HepG2 (cell line): Measurements from ENCODE around the gene ABHD15. TPM values are rescaled to one million over a fixed set of nuclear protein-coding genes. Genes with fewer than 3 reads are reported as not detected.
A peak's percentile ranks its signal among the peaks of the same experiment; 100 is the strongest.

Experiments
- ASH2L ChIP-seq: fragments of 300-600, 200-600 bp; sonication (generic); IDR thresholded peaks from 2 replicates; pipeline ENCODE4 v1.7.0; 2017; ENCODE audit warnings: low read depth, mild to moderate bottlenecking, moderate library complexity, mixed read lengths, low read length; ENCODE audit not compliant: insufficient read length
- CBX5 ChIP-seq: sonication (generic); formaldehyde crosslinking; IDR thresholded peaks from 2 replicates; pipeline ENCODE4 v1.4.0; 2020; ENCODE audit warnings: missing genetic modification reagents, borderline replicate concordance
- CC2D1A ChIP-seq: sonication (generic); formaldehyde crosslinking; IDR thresholded peaks from 2 replicates; pipeline ENCODE4 v1.8.1; 2023; ENCODE audit warnings: mild to moderate bottlenecking, missing genetic modification reagents
- CEBPB ChIP-seq: IDR thresholded peaks from 2 replicates; pipeline ENCODE4 v1.6.1; 2011; ENCODE audit warnings: low read depth, low read length, improper control_type of control experiment, borderline replicate concordance
- HBP1 ChIP-seq: IDR thresholded peaks from 2 replicates; pipeline ENCODE4 v1.6.1; 2016; ENCODE audit warnings: low read depth, control low read depth
- HDAC6 ChIP-seq: fragments of 200-600 bp; sonication (generic); IDR thresholded peaks from 2 replicates; pipeline ENCODE4 v1.7.0; 2017; ENCODE audit warnings: mild to moderate bottlenecking, antibody characterized with exemption, low read length, low read depth
- HMGXB4 ChIP-seq, 2 experiments: sonication (generic) in 1 of 2; formaldehyde crosslinking in 1 of 2; IDR thresholded peaks; 2 replicates each; pipeline versions ENCODE4 v1.4.0 to v1.6.1; 2018 to 2020; ENCODE audit warnings: missing genetic modification reagents in 2 of 2, borderline replicate concordance in 1 of 2, low read depth in 1 of 2, mild to moderate bottlenecking in 1 of 2, missing biosample characterization in 1 of 2
- IKZF5 ChIP-seq: IDR thresholded peaks from 2 replicates; pipeline ENCODE4 v1.6.1; 2018; ENCODE audit warnings: missing genetic modification reagents, mild to moderate bottlenecking, missing compliant biosample characterization
- IRF9 ChIP-seq: sonication (generic); formaldehyde crosslinking; IDR thresholded peaks from 2 replicates; pipeline ENCODE4 v1.8.0; 2022; ENCODE audit warnings: missing genetic modification reagents, mild to moderate bottlenecking, borderline replicate concordance
- KAT7 ChIP-seq: IDR thresholded peaks from 2 replicates; pipeline ENCODE4 v1.6.1; 2018; ENCODE audit warnings: borderline replicate concordance, missing compliant biosample characterization
- SOX5 ChIP-seq: IDR thresholded peaks from 2 replicates; pipeline ENCODE4 v1.6.1; 2016; ENCODE audit warnings: borderline replicate concordance
- SUZ12 ChIP-seq: fragments of 150-350 bp; IDR thresholded peaks from 2 replicates; pipeline ENCODE4 v1.6.1; 2014; ENCODE audit warnings: low read depth, low read length
- TBL1XR1 ChIP-seq: fragments of 150-350 bp; IDR thresholded peaks from 2 replicates; pipeline ENCODE4 v1.6.1; 2014; ENCODE audit warnings: borderline replicate concordance, low read length; ENCODE audit not compliant: partially characterized antibody
- TRAFD1 ChIP-seq: sonication (generic); formaldehyde crosslinking; IDR thresholded peaks from 2 replicates; pipeline ENCODE4 v1.5.1; 2020; ENCODE audit warnings: missing genetic modification reagents, mild to moderate bottlenecking, borderline replicate concordance
- TRIM24 ChIP-seq: sonication (generic); formaldehyde crosslinking; IDR thresholded peaks from 2 replicates; pipeline ENCODE4 v1.8.0; 2022; ENCODE audit warnings: mild to moderate bottlenecking, missing genetic modification reagents
- XBP1 ChIP-seq: sonication (generic); formaldehyde crosslinking; IDR thresholded peaks from 2 replicates; pipeline ENCODE4 v1.5.0; 2020; ENCODE audit warnings: missing genetic modification reagents
- ZBTB34 ChIP-seq: sonication (generic); formaldehyde crosslinking; IDR thresholded peaks from 2 replicates; pipeline ENCODE4 v1.8.0; 2022; ENCODE audit warnings: mild to moderate bottlenecking, missing genetic modification reagents
- ZNF383 ChIP-seq: sonication (generic); formaldehyde crosslinking; IDR thresholded peaks from 2 replicates; pipeline ENCODE4 v1.4.0; 2020; ENCODE audit warnings: missing genetic modification reagents, mild to moderate bottlenecking, borderline replicate concordance
- ZNF607 ChIP-seq: sonication (generic); formaldehyde crosslinking; IDR thresholded peaks from 2 replicates; pipeline ENCODE4 v1.5.1; 2020; ENCODE audit warnings: missing genetic modification reagents, mild to moderate bottlenecking, borderline replicate concordance
- ZSCAN30 ChIP-seq: sonication (generic); formaldehyde crosslinking; IDR thresholded peaks from 2 replicates; pipeline ENCODE4 v1.5.0; 2020; ENCODE audit warnings: mild to moderate bottlenecking, missing genetic modification reagents
- polyA plus RNA-seq, 8 experiments: library from polyadenylated mRNA; depleted of rRNA in 3 of 8; stranded (reverse) in 7 of 8; unstranded in 1 of 8; fragments of >200 nt; fragmentation: Illumina TruSeq in 4 of 8; extraction: Trizol in 4 of 8; gene quantifications; 2 replicates each; pipeline versions ENCODE4 v1.2.1 to v1.2.3, GENCODE V29; 2011 to 2016; ENCODE audit warnings: low read depth in 4 of 8, missing spikeins in 1 of 8, mixed read lengths in 1 of 8; ENCODE audit not compliant: insufficient read depth in 1 of 8
- total RNA-seq, 5 experiments: library from RNA; depleted of rRNA; stranded (reverse); fragments of >200 nt; fragmentation: Illumina TruSeq; extraction: Trizol; gene quantifications; 2 replicates each; pipeline ENCODE4 v1.2.3, GENCODE V29; 2016; ENCODE audit warnings: low read depth in 1 of 5

The ABHD15 gene
- total and polyA plus RNA-seq, 2 of the 13 experiments (the other 11 are each of a cell fraction or from before 2014, with no cell fraction given), result 2.4 to 7.7 TPM

- TF ChIP-seq ZBTB34 (CRISPR knock-in tag), result no peak
- no peak for TF ChIP-seq ZSCAN30 (CRISPR knock-in tag)
- TF ChIP-seq TRIM24, result no peak
- peak; percentile 65; the same call in 1 of the 2 replicates for TF ChIP-seq ZNF607 (CRISPR knock-in tag)
- no peak for TF ChIP-seq CEBPB
- TF ChIP-seq ZNF383 (CRISPR knock-in tag), result no peak
- TF ChIP-seq IRF9 (CRISPR knock-in tag), result no peak
- TF ChIP-seq CBX5 (CRISPR knock-in tag), result no peak
- TF ChIP-seq TBL1XR1, result no peak
- no peak for TF ChIP-seq CC2D1A (CRISPR knock-in tag)
- TF ChIP-seq KAT7 (CRISPR knock-in tag), result no peak
- 0 out of 4 replicates have a peak, but pooled peaks of 1 of the 2 experiments have one; percentile 31 for TF ChIP-seq HMGXB4 (CRISPR knock-in tag; IDR thresholded peaks at IDR 0.05; ENCODE audit: borderline replicate concordance in 1 of 2, low read depth in 1 of 2)
- no peak for TF ChIP-seq ASH2L
- TF ChIP-seq TRAFD1, result no peak
- no peak for TF ChIP-seq XBP1
- no peak for TF ChIP-seq HBP1 (CRISPR knock-in tag)
- no peak for TF ChIP-seq SOX5 (CRISPR knock-in tag)
- no peak for TF ChIP-seq SUZ12
- no peak for TF ChIP-seq HDAC6
- no peak for TF ChIP-seq IKZF5 (CRISPR knock-in tag)
Observed at GRCh38 chr17:29615492-29616299, 48.9 kb upstream of the ABHD15 start (continued).
